GM12878 (cell line): ENCODE results near the gene SF3B4.
"Not testable (repeated sequence)": the region's sequence is repeated elsewhere in the genome, so short reads cannot be mapped to it uniquely, and the experiment has no call there.

Experiments used
- CTCF ChIP-seq, 3 experiments: IDR thresholded peaks in 2 of 3; conservative IDR thresholded peaks in 1 of 3; 2 replicates each; pipeline ENCODE4 v1.5.1; 2011; ENCODE audit warnings: low read depth in 3 of 3, low read length in 3 of 3, mild to moderate bottlenecking in 3 of 3, control low read depth in 2 of 3, moderate library complexity in 2 of 3, inconsistent platforms in 1 of 3, mixed read lengths in 1 of 3; ENCODE audit not compliant: control insufficient read depth in 2 of 3, insufficient read depth in 1 of 3; ENCODE audit errors: extremely low read depth in 1 of 3
- FOXM1 ChIP-seq: IDR thresholded peaks from 2 replicates; pipeline ENCODE4 v1.6.1; 2012; ENCODE audit warnings: low read depth, mild to moderate bottlenecking, inconsistent platforms, low read length, moderate library complexity
- JUNB ChIP-seq: IDR thresholded peaks from 2 replicates; pipeline ENCODE4 v1.6.1; 2016; ENCODE audit warnings: antibody characterized with exemption, mild to moderate bottlenecking
- MYC ChIP-seq: IDR thresholded peaks from 2 replicates; pipeline ENCODE4 v1.6.1; 2011; ENCODE audit warnings: mild to moderate bottlenecking, low read length, moderate library complexity, inconsistent platforms; ENCODE audit not compliant: insufficient read depth, insufficient replicate concordance, insufficient read length, severe bottlenecking
- RELB ChIP-seq: fragments of 450-650 bp; IDR thresholded peaks from 2 replicates; pipeline ENCODE4 v1.6.1; 2017; ENCODE audit warnings: low read depth, mild to moderate bottlenecking, moderate library complexity
- RFX5 ChIP-seq: IDR thresholded peaks from 2 replicates; pipeline ENCODE4 v1.6.1; 2011; ENCODE audit warnings: low read depth, low read length, improper control_type of control experiment
- SP1 ChIP-seq: IDR thresholded peaks from one replicate; pipeline ENCODE4 v1.6.1; 2011; ENCODE audit warnings: low read depth, low read length
- ZNF384 ChIP-seq: IDR thresholded peaks from 2 replicates; pipeline ENCODE4 v1.6.1; 2012; ENCODE audit warnings: low read depth, mild to moderate bottlenecking, low read length, improper control_type of control experiment, borderline replicate concordance

GRCh38 chr1:149957548-149957947, 29.9 kb upstream of the SF3B4 start:
- TF ChIP-seq FOXM1; MYC; SP1; RELB; JUNB; ZNF384; RFX5; CTCF (IDR thresholded peaks at IDR 0.05 in 2 of 3, conservative IDR thresholded peaks at IDR 0.05 in 1 of 3; ENCODE audit: control insufficient read depth in 2 of 3, extremely low read depth in 1 of 3, insufficient read depth in 1 of 3, low read depth in 3 of 3, low read length in 3 of 3): not testable (repeated sequence)
